Right atrium auricular region (tissue), 2 donors: ENCODE measurements around the gene MARCHF3. TPM values are rescaled to one million over a fixed set of nuclear protein-coding genes. Genes with fewer than 3 reads are reported as not detected.

Experiments
- DNase-seq: peaks from one replicate; pipeline ENCODE4 v3.0.0-alpha.2; 2019; ENCODE audit warnings: low spot score
- H3K27ac ChIP-seq, 2 donors: fragments of 200-600 bp; sonication (generic); 1 replicate in 1 of 2; 2 replicates in 1 of 2; pipeline ENCODE4 v1.5.1; 2016 to 2019
- H3K27me3 ChIP-seq, 2 donors: fragments of 200-600 bp; sonication (generic); one replicate each; pipeline versions ENCODE4 v1.5.1 to v1.6.0; 2017 to 2019
- H3K36me3 ChIP-seq: fragments of 200-600 bp; sonication (generic); one replicate; pipeline ENCODE4 v1.5.1; 2016
- H3K4me1 ChIP-seq, 2 donors: fragments of 200-600 bp; sonication (generic); one replicate each; pipeline versions ENCODE4 v1.5.1 to v1.6.0; 2017 to 2019
- H3K4me3 ChIP-seq, 2 donors: fragments of 200-600 bp; sonication (generic); 1 replicate in 1 of 2; 2 replicates in 1 of 2; pipeline ENCODE4 v1.5.1; 2017 to 2019; ENCODE audit warnings: mild to moderate bottlenecking in 1 of 2, moderate library complexity in 1 of 2
- H3K9me3 ChIP-seq, 2 donors: fragments of 200-600 bp; sonication (generic); one replicate each; pipeline ENCODE4 v1.5.1; 2019
- CTCF ChIP-seq, 2 donors: fragments of 200-600 bp; sonication (generic); IDR thresholded peaks; one replicate each; pipeline ENCODE4 v1.5.1; 2019; ENCODE audit warnings: antibody characterized with exemption in 2 of 2
- total RNA-seq, 2 donors: library from RNA; depleted of rRNA; stranded (reverse); fragments of >200 nt; gene quantifications; one replicate each; pipeline ENCODE4 v1.1.0, GENCODE V29; 2016

Gene MARCHF3
- total RNA-seq, 2 donors from 2014 or later = 14.5 to 19.7 TPM

DNA sequence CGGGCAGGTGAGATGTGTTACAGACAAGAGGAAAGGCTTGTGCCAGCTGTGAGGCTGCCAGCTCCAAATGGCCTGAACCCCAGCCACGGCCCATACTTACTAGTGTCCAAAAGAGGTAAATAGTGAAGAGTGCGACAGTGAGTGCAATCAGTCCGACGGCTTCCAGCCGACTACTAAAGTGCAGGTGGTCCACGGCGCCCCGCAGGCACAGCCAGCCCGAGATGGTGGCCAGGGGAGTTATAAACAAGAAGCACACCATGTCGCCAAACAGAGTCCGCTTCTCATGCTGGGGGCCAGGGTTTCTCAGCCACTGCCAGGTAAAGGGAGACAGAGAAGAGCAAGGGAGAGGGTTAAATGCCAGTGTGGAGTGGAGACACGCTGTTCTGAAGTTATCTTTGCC, 152.3 kb downstream of the MARCHF3 start:
- H3K36me3 ChIP-seq = no peaks in the 10 kb centered on the region
- H3K9me3 ChIP-seq = no peaks in the 10 kb centered on the region
- H3K27me3 ChIP-seq = no peaks in the 10 kb centered on the region
- H3K4me3 ChIP-seq = no peak overlapping the region
- H3K4me1 ChIP-seq = peaks cover 0 to 6% of the 10 kb centered on the region in 2 donors
- no peak for TF ChIP-seq CTCF (IDR thresholded peaks at IDR 0.05)
- H3K27ac ChIP-seq = no peak overlapping the region
- no peak for DNase-seq

GRCh38 chr5:126877602-126878001, 152.8 kb downstream of the MARCHF3 start:
- DNase-seq = no peak
- Histone ChIP-seq H3K36me3 (no peaks in the 10 kb centered on the region), H3K27me3 (no peaks in the 10 kb centered on the region), H3K9me3 (no peaks in the 10 kb centered on the region), H3K4me1 (peaks cover 0 to 6% of the 10 kb centered on the region in 2 donors), H3K27ac (no peak overlapping the region), H3K4me3 (no peak overlapping the region)
- TF ChIP-seq CTCF (IDR thresholded peaks at IDR 0.05) = no peak

DNA sequence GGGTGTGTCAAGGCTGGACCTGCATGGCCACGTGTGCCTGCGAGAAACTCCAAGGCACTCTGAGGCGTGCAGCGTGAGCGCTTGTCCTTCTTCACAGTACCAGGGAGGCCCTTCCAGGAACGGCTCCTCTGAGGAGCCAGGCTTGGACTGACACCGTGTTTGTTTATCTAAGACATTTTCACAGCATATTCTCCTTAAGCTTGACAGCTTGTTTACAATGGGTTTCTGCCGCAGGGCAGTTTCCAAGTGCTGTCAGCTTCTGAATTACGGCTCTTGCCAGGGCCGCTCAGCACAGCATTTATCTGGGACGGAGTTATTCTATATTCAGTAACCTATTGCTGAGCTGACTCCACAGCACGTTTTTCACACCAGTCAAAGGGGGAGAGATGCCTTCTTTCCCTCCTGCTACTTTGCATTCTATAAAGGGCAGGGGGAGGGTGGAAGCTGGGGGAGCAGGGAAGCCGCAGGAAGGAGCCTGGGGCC, 155.0 kb downstream of the MARCHF3 start:
- H3K9me3 ChIP-seq = no peaks in the 10 kb centered on the region
- H3K36me3 ChIP-seq = no peaks in the 10 kb centered on the region
- no peak overlapping the region for H3K27ac ChIP-seq
- H3K4me3 ChIP-seq = no peak overlapping the region
- H3K27me3 ChIP-seq = no peaks in the 10 kb centered on the region
- TF ChIP-seq CTCF (IDR thresholded peaks at IDR 0.05) = no peak
- H3K4me1 ChIP-seq = peaks cover 0 to 6% of the 10 kb centered on the region in 2 donors
- DNase-seq = no peak

DNA sequence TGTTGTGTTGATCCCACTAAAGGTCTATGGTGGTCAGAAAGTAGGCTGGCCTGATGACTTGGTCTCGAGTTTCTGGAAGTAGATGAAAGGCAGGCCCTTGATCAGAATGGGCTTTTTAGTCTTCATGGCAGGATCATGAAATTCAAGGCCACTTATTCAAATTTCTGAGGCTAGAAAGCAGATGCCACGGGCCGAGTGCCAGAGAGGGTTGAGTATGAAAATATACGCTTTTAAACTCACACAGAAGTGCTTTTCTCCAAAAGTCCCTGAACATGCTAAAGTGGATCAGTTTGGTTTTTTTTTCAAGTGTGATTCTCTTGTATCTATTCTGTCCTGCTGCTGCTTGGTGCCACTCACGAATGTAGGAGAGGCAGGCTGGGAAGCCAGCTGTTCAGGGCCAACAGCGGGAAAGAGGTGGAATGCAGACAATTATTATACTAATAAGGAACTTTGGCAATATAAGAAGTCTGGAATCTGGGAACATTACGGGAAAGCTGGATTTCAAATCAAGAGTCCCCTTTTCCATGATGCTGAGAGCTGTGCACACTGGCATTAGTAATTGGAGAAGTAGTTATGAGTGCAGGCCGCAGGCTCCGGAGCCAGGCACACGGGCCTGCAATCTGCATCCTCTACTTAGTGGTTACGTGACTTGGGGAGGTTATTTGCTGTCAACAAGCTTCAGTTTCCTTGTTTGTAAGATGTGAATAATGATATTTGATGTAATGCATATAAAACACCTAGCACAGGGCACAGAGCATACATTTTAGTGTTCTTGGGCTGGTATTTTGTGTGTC, 157.6 kb downstream of the MARCHF3 start:
- Histone ChIP-seq H3K9me3 (no peaks in the 10 kb centered on the region), H3K36me3 (no peaks in the 10 kb centered on the region), H3K27me3 (no peaks in the 10 kb centered on the region), H3K4me3 (no peak overlapping the region), H3K4me1 (peaks cover 0 to 6% of the 10 kb centered on the region in 2 donors), H3K27ac (no peak overlapping the region)
- no peak for DNase-seq
- TF ChIP-seq CTCF (IDR thresholded peaks at IDR 0.05) = no peak

DNA sequence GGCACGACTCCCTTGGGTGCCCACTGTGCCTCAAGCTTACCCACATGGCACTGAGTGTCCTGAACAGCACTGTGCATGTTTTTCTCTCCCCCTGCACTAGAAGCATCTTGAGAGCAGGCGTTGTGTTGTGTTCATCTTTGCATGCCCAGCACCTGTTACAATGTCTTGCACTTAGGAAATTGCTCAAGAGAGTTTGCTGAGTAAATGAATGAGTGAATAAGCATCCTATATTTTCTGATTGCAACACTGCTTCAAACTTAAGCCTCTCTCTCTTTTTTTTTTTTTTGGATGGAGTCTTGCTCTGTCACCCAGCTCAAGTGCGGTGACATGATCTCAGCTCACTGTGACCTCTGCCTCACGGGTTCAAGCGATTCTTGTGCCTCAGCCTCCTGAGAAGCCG, 158.9 kb downstream of the MARCHF3 start:
- Histone ChIP-seq H3K4me1 (peaks cover 0 to 13% of the 10 kb centered on the region in 2 donors), H3K27me3 (no peaks in the 10 kb centered on the region), H3K36me3 (no peaks in the 10 kb centered on the region), H3K4me3 (no peak overlapping the region), H3K9me3 (no peaks in the 10 kb centered on the region), H3K27ac (no peak overlapping the region)
- no peak for DNase-seq
- TF ChIP-seq CTCF (IDR thresholded peaks at IDR 0.05) = no peak
